ENCODE results near the gene DVL1.

The DVL1 gene

GRCh38 chr1:1355416-1355815 is 6.2 kb upstream of the DVL1 start:
- DNase-seq, result no peak

GRCh38 chr1:1354271-1355247 is 5.3 kb upstream of the DVL1 start:
- no peak for DNase-seq

- DNase-seq, result no peak
Observed at GRCh38 chr1:1353389-1354151, 4.4 kb upstream of the DVL1 start.

- DNase-seq, result no peak
Observed at GRCh38 chr1:1352786-1353388, 3.7 kb upstream of the DVL1 start.

- no peak for DNase-seq
Observed at GRCh38 chr1:1351511-1352427, 2.6 kb upstream of the DVL1 start.

- DNase-seq, result no peak
Observed at GRCh38 chr1:1348420-1349255, 580 bp downstream of the DVL1 start.

GRCh38 chr1:1347663-1348419 is 1.4 kb downstream of the DVL1 start:
- no peak for DNase-seq

- DNase-seq, result no peak
Observed at GRCh38 chr1:1347026-1347595, 2.1 kb downstream of the DVL1 start.

- no peak for DNase-seq
Observed at GRCh38 chr1:1346501-1346890, 2.7 kb downstream of the DVL1 start.

GRCh38 chr1:1345860-1346500 is 3.2 kb downstream of the DVL1 start:
- no peak for DNase-seq

GRCh38 chr1:1345384-1345783 is 3.8 kb downstream of the DVL1 start:
- no peak for DNase-seq

GRCh38 chr1:1344655-1345361 is 4.4 kb downstream of the DVL1 start:
- DNase-seq, result peak; percentile 47

GRCh38 chr1:1343811-1344421 is 5.3 kb downstream of the DVL1 start:
- no peak for DNase-seq

GRCh38 chr1:1342584-1343115 is 6.6 kb downstream of the DVL1 start:
- no peak for DNase-seq

GRCh38 chr1:1342061-1342562 is 7.1 kb downstream of the DVL1 start:
- no peak for DNase-seq

GRCh38 chr1:1341549-1342021 is 7.6 kb downstream of the DVL1 start:
- no peak for DNase-seq

- DNase-seq, result no peak
Observed at GRCh38 chr1:1340791-1341548, 8.2 kb downstream of the DVL1 start.

Data from stimulated activated CD4-positive, alpha-beta T cell treated with anti-CD3 and anti-CD28 coated beads, Interleukin-12 subunit alpha, Interleukin-12 subunit beta, amount 100 ng/mL, for 4 hours (primary cell).